ENCODE results near the gene PLXNA4.
"Not testable (repeated sequence)": the region's sequence is repeated elsewhere in the genome, so short reads cannot be mapped to it uniquely, and the experiment has no call there.

The PLXNA4 gene

GRCh38 chr7:132392713-132393112 is 183.6 kb downstream of the PLXNA4 start:
- DNase-seq (ENCODE audit: low read depth in 2 of 2): no peak

GRCh38 chr7:132390705-132391104 is 185.6 kb downstream of the PLXNA4 start:
- DNase-seq (ENCODE audit: low read depth in 2 of 2): no peak

- DNase-seq (ENCODE audit: low read depth in 2 of 2): not testable (repeated sequence)
Observed at GRCh38 chr7:132390049-132390448, 186.2 kb downstream of the PLXNA4 start.

GRCh38 chr7:132388688-132389087 is 187.6 kb downstream of the PLXNA4 start:
- DNase-seq (ENCODE audit: low read depth in 2 of 2): no peak

- no peak for DNase-seq (ENCODE audit: low read depth in 2 of 2)
Observed at GRCh38 chr7:132387596-132387995, 188.7 kb downstream of the PLXNA4 start.

GRCh38 chr7:132386201-132386681 is 190.0 kb downstream of the PLXNA4 start:
- no peak for DNase-seq (ENCODE audit: low read depth in 2 of 2)

- no peak for DNase-seq (ENCODE audit: low read depth in 2 of 2)
Observed at GRCh38 chr7:132383962-132384361, 192.3 kb downstream of the PLXNA4 start.

GRCh38 chr7:132381742-132382472 is 194.4 kb downstream of the PLXNA4 start:
- no peak for DNase-seq (ENCODE audit: low read depth in 2 of 2)

- DNase-seq (ENCODE audit: low read depth in 2 of 2): no peak
Observed at GRCh38 chr7:132380059-132380458, 196.2 kb downstream of the PLXNA4 start.

- DNase-seq (ENCODE audit: low read depth in 2 of 2): no peak
Observed at GRCh38 chr7:132379292-132379691, 197.0 kb downstream of the PLXNA4 start.

GRCh38 chr7:132377703-132378584 is 198.3 kb downstream of the PLXNA4 start:
- no peak for DNase-seq (ENCODE audit: low read depth in 2 of 2)

- no peak for DNase-seq (ENCODE audit: low read depth in 2 of 2)
Observed at GRCh38 chr7:132377015-132377414, 199.3 kb downstream of the PLXNA4 start.

GRCh38 chr7:132376361-132377013 is 199.8 kb downstream of the PLXNA4 start:
- no peak for DNase-seq (ENCODE audit: low read depth in 2 of 2)

- no peak for DNase-seq (ENCODE audit: low read depth in 2 of 2)
Observed at GRCh38 chr7:132373879-132374278, 202.4 kb downstream of the PLXNA4 start.

GRCh38 chr7:132373041-132373440 is 203.2 kb downstream of the PLXNA4 start:
- no peak for DNase-seq (ENCODE audit: low read depth in 2 of 2)

GRCh38 chr7:132371948-132372347 is 204.3 kb downstream of the PLXNA4 start:
- no peak for DNase-seq (ENCODE audit: low read depth in 2 of 2)

- DNase-seq (ENCODE audit: low read depth in 2 of 2): no peak
Observed at GRCh38 chr7:132368246-132368900, 207.9 kb downstream of the PLXNA4 start.

- no peak for DNase-seq (ENCODE audit: low read depth in 2 of 2)
Observed at GRCh38 chr7:132367795-132368194, 208.5 kb downstream of the PLXNA4 start.

- no peak for DNase-seq (ENCODE audit: low read depth in 2 of 2)
Observed at GRCh38 chr7:132367004-132367403, 209.3 kb downstream of the PLXNA4 start.

- no peak for DNase-seq (ENCODE audit: low read depth in 2 of 2)
Observed at GRCh38 chr7:132364226-132364625, 212.0 kb downstream of the PLXNA4 start.

GRCh38 chr7:132362059-132362458 is 214.2 kb downstream of the PLXNA4 start:
- DNase-seq (ENCODE audit: low read depth in 2 of 2): no peak

- no peak for DNase-seq (ENCODE audit: low read depth in 2 of 2)
Observed at GRCh38 chr7:132361146-132361545, 215.1 kb downstream of the PLXNA4 start.

Data from stimulated activated CD4-positive, alpha-beta T cell treated with anti-CD3 and anti-CD28 coated beads, Interleukin-12 subunit alpha, Interleukin-12 subunit beta, amount 100 ng/mL, for 24 hours (primary cell).